Heart right ventricle (tissue), 16 donors: ENCODE measurements around the gene C6orf141. TPM values are rescaled to one million over a fixed set of nuclear protein-coding genes. Genes with fewer than 3 reads are reported as not detected.
A peak's percentile ranks its signal among the peaks of the same experiment; 100 is the strongest.

Experiments used
- ATAC-seq, 8 donors: fragments of 200-7000 bp; cut with Tn5 transposase; one replicate each; pipeline ENCODE4 v1.9.1; 2020; ENCODE audit warnings: mild to moderate bottlenecking in 8 of 8, moderate library complexity in 8 of 8, moderate number of reproducible peaks in 1 of 8
- DNase-seq, 2 donors: peaks; one replicate each; pipeline ENCODE4 v3.0.0-alpha.2; 2020
- H3K27ac ChIP-seq, 10 donors: fragments of 200-600 bp; sonication (generic) in 2 of 10; one replicate each; pipeline versions ENCODE4 v1.5.0 to v1.8.0; 2020 to 2022; ENCODE audit warnings: mild to moderate bottlenecking in 3 of 10
- H3K27me3 ChIP-seq, 7 donors: fragments of 200-600 bp; one replicate each; pipeline ENCODE4 v1.8.0; 2021 to 2022; ENCODE audit warnings: mild to moderate bottlenecking in 2 of 7
- H3K36me3 ChIP-seq, 9 donors: fragments of 200-600 bp; sonication (generic) in 1 of 9; one replicate each; pipeline versions ENCODE4 v1.5.0 to v1.8.0; 2020 to 2022; ENCODE audit warnings: mild to moderate bottlenecking in 2 of 9
- H3K4me1 ChIP-seq, 9 donors: fragments of 200-600 bp; sonication (generic) in 1 of 9; one replicate each; pipeline versions ENCODE4 v1.5.0 to v1.8.0; 2020 to 2022; ENCODE audit warnings: mild to moderate bottlenecking in 4 of 9
- H3K4me3 ChIP-seq, 10 donors: fragments of 200-600 bp; sonication (generic) in 2 of 10; one replicate each; pipeline versions ENCODE4 v1.5.0 to v1.8.0; 2020 to 2022; ENCODE audit warnings: mild to moderate bottlenecking in 7 of 10, moderate library complexity in 2 of 10
- H3K9me3 ChIP-seq, 11 donors: fragments of 200-600 bp in 10 of 11; sonication (generic) in 2 of 11; one replicate each; pipeline versions ENCODE4 v1.5.0 to v1.8.0; 2013 to 2022; ENCODE audit warnings: mild to moderate bottlenecking in 2 of 11, control low read depth in 1 of 11, moderate library complexity in 1 of 11
- CTCF ChIP-seq, 9 donors: fragments of 200-600 bp; sonication (generic) in 2 of 9; IDR thresholded peaks; one replicate each; pipeline versions ENCODE4 v1.5.0 to v1.8.0; 2021 to 2022; ENCODE audit warnings: antibody characterized with exemption in 9 of 9, mild to moderate bottlenecking in 5 of 9, moderate library complexity in 1 of 9
- WGBS, 2 donors: extraction: QIAGEN DNeasy Blood & Tissue Kit; methylation state at CpG; one replicate each; pipeline ENCODE4 v1.1.7; 2013; ENCODE audit warnings: inconsistent platforms in 1 of 2; 5-methylcytosine and 5-hydroxymethylcytosine counted together
- intact Hi-C, 10 donors: fragments of 100-400 bp; cut with DNase I; formaldehyde crosslinking; loops; one replicate each; pipeline versions ENCODE4 v1.11.1 to v1.14.2; 2022
- polyA plus RNA-seq, 2 donors: library from polyadenylated mRNA; stranded (reverse); fragments of 200-250 nt; gene quantifications; one replicate each; pipeline ENCODE4 v1.2.3, GENCODE V29; 2013
- total RNA-seq, 10 donors: library from RNA; stranded (reverse); fragmentation: NEBNext Ultra II Directional in 3 of 10; extraction: Animal tissue kit (Norgen Biotek cat#: 25700) in 3 of 10; gene quantifications; one replicate each; pipeline versions ENCODE4 v1.2.1 to v1.2.4, GENCODE V29; 2021 to 2023
- donor health status: Arrhythmogenic right ventricular cardiomyopathy.
- donor health status: ischemic (EF 13 %, LVEDD 7.1; RV severe dilation, severe dysfunction).
- donor health status: healthy with polysubstance abuse.
- donor health status: DM: no; HTN: yes; CAD: no.
- donor health status: DM: no; HTN: no; CAD: no.
- donor health status: ischemic (EF 25% LVEDD 6.9; RV normal size, moderate dysfunction).
- donor health status: ischemic (EF 25% LVEDD 5.7; RV mildly dilated, moderate dysfunction).
- donor health status: healthy.
- donor health status: DM: yes; HTN: yes; CAD: no.
- donor health status: Ischemic cardiomyopathy.
- donor health status: ischemic (EF 35%, LVEDD 5.7; RV mildly dilated, moderate dysfunction).
- donor health status: nonischemic (EF 11% LVEDD 7.7; RV severe dilation, severe dysfunction).
- donor health status: DM: yes; HTN: yes; CAD: no.
- donor health status: PGD.
- donor health status: ischemic (EF 29% LVEDD 5.4; RV normal size, mild dysfunction).
- donor health status: nonischemic (EF 23%, LVEDD 6.1; RV moderate dilation, normal function).

The C6orf141 gene
- total and polyA plus RNA-seq, 12 donors: 0.16 to 1.5 (median 0.57) TPM; not detected in 5

DNA sequence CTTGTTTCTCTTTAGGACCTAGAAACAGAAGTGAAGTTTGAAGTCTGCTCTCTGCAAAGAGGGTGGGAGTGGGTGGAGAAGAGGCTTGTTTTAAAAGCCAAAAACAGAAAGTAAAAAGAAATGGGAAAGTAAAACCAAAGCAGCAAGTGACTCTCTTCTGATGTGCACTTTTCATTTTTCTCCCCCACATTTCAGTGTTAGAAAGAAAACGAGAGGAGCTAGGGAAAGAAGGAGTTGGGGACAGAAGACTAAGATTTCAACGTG is 1.3 kb downstream of the C6orf141 start:
- WGBS, 2 donors: 29 to 47% methylated on average over 2 of the region's 2 CpGs
- DNase-seq: no peak
- Histone ChIP-seq H3K9me3 (no peaks in the 10 kb centered on the region), H3K27me3 (peaks cover 0 to 50% (median 41%) of the 10 kb centered on the region in 7 donors), H3K36me3 (no peaks in the 10 kb centered on the region), H3K4me3 (peak overlapping the region in 9 of 10 donors; percentile 27 to 54 (median 51)), H3K4me1 (peaks cover 0 to 24% (median 14%) of the 10 kb centered on the region in 9 donors), H3K27ac (no peak overlapping the region)
- intact Hi-C loops: no loop called here
- ATAC-seq: no peak
- TF ChIP-seq CTCF (IDR thresholded peaks at IDR 0.05): no peak

DNA sequence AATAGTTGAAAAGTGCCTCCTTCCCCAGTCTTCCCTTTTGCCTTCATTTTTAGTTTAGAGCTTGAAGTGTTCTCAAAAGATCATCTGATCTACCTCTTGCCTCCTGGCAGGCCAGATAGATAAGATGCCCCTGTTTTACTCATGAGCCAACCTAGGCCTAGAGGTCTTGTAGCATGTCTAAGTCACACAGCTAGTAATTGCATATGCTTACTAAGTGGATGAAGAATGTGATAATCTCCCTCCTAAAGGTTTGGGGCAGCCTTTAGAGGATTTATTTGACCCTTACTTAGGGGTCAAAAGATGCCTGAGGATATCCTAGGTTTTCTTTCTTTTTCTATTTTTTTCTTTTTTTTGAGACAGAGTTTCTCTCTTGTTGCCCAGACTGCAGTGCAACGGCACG is 2.1 kb downstream of the C6orf141 start:
- no peak for ATAC-seq
- H3K9me3 ChIP-seq: no peaks in the 10 kb centered on the region
- H3K4me3 ChIP-seq: peak overlapping the region in 1 of 10 donors; percentile 51
- TF ChIP-seq CTCF (IDR thresholded peaks at IDR 0.05): no peak
- intact Hi-C loops: no loop called here
- 79 to 98% methylated on average over 2 of the region's 2 CpGs for WGBS, 2 donors
- H3K4me1 ChIP-seq: peaks cover 0 to 24% (median 14%) of the 10 kb centered on the region in 9 donors
- no peaks in the 10 kb centered on the region for H3K36me3 ChIP-seq
- no peak for DNase-seq
- H3K27ac ChIP-seq: no peak overlapping the region
- peaks cover 0 to 50% (median 41%) of the 10 kb centered on the region in 7 donors for H3K27me3 ChIP-seq

GRCh38 chr6:49553384-49553783 is 2.9 kb downstream of the C6orf141 start:
- H3K4me1 ChIP-seq: peaks cover 0 to 24% (median 14%) of the 10 kb centered on the region in 9 donors
- no peak for DNase-seq
- no peaks in the 10 kb centered on the region for H3K9me3 ChIP-seq
- no peak for TF ChIP-seq CTCF (IDR thresholded peaks at IDR 0.05)
- intact Hi-C loops: no loop called here
- peaks cover 0 to 50% (median 41%) of the 10 kb centered on the region in 7 donors for H3K27me3 ChIP-seq
- H3K36me3 ChIP-seq: no peaks in the 10 kb centered on the region
- no peak overlapping the region for H3K4me3 ChIP-seq
- no peak for ATAC-seq
- 76 to 81% methylated on average over 1 of the region's 1 CpG for WGBS, 2 donors
- H3K27ac ChIP-seq: no peak overlapping the region

DNA sequence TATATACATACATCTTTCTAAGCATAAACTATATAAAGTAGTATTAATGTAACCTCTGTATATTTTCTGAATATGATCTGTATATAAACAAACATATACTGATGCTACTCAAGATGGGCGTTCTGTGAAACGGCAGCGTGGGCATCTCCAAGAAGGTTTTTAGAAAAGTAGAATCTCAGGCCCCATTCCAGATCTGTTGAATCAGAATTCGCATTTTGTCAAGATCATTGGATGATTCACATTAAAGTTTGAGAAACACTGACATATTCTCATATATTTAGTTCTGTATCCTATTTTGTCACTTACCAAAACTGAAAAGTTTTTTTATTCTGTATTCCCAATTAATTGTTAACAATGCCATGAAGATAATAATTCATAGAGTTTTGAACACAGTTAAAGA is 5.5 kb downstream of the C6orf141 start:
- 71% methylated on average over 4 of the region's 4 CpGs for WGBS, 2 donors
- Histone ChIP-seq H3K27me3 (peaks cover 0 to 26% (median 24%) of the 10 kb centered on the region in 7 donors), H3K4me1 (peaks cover 0 to 14% (median 5%) of the 10 kb centered on the region in 9 donors), H3K27ac (no peak overlapping the region), H3K9me3 (no peaks in the 10 kb centered on the region), H3K4me3 (no peak overlapping the region), H3K36me3 (no peaks in the 10 kb centered on the region)
- intact Hi-C loops: no loop called here
- DNase-seq (no peak), ATAC-seq (no peak)
- TF ChIP-seq CTCF (IDR thresholded peaks at IDR 0.05): no peak
